Embryonic facial prominence (tissue), 1 donor: ENCODE data around the gene FGD6.
"Not testable (repeated sequence)": the region's sequence is repeated elsewhere in the genome, so short reads cannot be mapped to it uniquely, and the experiment has no call there.

Experiments
- DNase-seq: peaks from one replicate; pipeline ENCODE4 v3.0.0-alpha.2; 2016; ENCODE audit errors: extremely low spot score

Gene FGD6

DNA sequence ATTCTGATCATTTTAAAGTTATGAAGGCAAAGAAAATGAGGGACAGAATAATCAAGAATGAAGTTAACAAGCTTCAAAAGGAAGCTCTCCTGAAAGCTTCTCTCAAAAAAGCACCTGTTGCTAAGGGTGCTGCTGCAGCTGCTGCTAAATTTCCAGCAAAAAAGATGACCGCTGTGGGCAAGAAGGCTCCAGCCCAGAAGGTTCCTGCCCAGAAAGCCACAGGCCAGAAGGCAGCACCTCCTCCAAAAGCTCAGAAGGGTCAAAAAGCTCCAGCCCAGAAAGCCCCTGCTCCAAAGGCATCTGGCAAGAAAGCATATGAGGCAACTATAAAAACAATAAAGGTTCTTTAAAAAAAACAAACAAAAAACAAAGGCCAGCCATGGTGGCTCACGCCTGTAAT lies 91.2 kb downstream of the FGD6 start:
- no peak for DNase-seq

DNA sequence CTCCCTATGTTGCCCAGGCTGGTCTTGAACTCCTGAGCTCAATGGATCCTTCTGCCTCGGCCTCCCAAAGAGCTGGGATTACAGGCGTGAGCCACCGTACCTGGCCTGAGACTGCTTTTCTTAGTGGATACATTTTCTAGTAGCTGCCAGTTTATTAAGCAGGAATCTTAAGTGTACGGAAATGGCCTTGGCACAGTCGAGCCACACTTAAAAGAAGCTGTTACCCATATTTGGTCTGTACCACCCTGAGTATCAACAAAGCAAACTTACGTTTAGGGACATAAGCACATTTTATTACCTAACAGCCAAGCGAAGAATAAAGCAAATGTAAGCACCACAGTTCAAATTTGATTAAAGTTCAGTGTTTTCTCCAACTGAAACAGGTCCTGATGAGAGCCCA lies 93.2 kb downstream of the FGD6 start:
- no peak for DNase-seq

DNA sequence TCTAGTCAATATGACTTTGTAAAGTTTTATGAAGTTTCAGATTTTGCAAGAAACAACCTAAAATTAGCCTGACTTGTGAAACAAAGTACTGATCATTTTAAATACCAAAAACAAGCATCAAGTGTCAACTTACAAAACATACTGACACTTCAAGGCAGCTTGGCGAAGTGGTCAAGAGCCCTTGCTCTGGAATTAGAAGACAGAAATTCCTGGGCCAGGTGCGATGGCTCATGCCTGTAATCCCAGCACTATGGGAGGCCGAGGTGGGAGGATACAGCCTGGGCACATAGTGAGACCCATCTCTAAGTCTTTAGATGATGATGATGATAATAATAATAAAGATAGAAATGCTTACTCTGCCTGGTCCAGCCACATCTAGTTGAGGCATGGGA lies 98.5 kb downstream of the FGD6 start:
- DNase-seq = no peak

DNA sequence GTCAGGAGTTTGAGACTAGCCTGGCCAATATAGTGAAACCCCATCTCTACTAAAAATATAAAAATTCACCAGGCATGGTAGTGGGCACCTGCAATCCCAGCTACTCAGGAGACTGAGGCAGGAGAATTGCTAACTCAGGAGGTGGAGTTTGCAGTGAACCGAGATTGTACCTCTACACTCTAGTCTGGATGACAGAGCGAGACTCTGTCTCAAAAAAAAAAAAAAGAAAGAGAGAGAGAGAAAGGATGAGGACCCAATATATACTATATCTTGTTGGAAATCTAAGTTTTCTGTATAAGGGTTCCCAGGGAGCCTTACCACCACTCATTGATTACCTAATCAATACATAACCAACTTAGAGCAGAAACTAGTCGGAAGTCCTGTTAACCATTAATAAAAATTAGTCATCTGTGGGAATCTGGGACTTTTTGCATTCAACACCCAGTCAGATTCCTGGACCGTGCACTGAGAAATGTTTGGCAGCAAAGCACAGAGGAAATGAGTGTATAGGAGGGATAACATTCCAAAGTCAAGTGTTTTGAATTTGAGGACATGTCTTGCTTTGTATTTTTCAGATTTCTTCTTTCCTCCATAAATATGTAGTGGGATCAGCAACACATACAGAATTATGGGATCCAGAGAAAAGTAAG lies 99.0 kb downstream of the FGD6 start:
- no peak for DNase-seq

DNA sequence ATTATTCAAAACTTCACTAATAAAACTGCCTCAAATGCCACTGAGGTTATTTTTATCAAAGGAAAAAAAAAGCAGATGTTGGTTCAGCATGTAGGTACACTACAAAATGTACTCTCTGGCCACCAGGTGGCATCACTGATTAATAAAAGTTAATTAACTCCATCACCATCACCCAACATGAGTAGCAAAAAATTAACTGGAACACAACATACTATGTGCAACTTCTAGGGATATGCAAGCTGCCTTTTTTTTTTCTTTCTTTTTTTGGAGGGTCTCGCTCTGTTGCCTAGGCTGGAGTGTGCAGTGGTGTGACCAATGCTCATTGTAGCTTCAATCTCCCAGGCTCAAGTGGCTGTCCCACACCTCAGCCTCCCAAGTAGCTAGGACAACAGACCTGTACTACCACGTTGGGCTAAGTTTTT lies 100.1 kb downstream of the FGD6 start:
- no peak for DNase-seq

DNA sequence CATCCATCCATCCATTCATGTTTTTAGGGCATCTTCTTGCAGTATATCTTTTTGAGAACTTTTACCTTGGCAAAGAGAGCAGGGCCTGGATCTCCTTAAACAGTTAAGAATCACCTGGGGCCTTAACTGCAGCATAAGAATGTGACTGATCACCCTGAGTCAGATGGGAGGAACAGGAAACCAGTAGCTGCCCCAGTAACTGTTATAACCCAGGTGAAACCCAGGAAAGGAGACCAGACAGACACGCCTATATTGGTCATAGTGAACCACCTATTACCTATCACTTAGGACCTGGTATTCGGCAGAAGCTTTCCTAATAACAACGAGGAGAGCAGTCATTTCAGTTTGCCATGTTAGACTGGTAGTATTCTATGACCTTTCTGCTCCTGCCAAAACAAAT lies 100.5 kb downstream of the FGD6 start:
- DNase-seq = no peak

DNA sequence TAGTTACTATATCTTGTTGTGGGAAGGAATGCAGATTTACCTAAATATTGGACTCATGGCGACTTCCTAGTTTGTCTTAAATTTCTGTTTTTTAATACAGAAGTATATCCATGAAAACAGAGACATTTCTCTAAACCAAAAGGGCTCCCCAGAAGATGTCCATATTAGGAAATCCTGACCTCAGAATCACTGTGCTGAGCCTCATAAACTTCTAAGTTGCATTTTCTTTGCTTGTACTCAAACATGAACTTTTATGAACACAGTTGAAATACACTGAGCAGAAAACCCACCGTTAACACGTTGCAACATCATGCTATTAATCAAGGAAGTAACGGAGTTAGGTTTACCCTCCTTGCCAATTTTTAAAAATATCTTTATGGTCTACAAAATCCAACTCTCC lies 100.9 kb downstream of the FGD6 start:
- no peak for DNase-seq

DNA sequence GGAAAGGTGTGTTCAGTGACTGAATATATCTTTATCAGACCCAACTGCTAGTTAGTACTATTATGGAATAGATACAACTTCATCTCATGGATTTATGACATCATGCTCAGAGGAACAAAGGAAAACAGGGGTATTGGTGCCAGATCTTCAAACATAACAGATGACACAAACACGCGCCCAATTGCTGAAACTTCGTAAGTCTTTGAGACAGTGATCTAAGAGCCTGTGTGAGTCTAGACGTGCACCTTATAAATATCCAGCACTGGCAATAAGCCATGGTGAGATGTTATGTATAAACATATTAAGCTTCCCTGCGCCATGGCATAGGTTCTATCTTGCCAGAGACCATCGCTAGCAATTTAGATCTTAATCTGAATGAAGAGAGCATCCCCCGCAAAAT lies 101.6 kb downstream of the FGD6 start:
- DNase-seq = no peak

DNA sequence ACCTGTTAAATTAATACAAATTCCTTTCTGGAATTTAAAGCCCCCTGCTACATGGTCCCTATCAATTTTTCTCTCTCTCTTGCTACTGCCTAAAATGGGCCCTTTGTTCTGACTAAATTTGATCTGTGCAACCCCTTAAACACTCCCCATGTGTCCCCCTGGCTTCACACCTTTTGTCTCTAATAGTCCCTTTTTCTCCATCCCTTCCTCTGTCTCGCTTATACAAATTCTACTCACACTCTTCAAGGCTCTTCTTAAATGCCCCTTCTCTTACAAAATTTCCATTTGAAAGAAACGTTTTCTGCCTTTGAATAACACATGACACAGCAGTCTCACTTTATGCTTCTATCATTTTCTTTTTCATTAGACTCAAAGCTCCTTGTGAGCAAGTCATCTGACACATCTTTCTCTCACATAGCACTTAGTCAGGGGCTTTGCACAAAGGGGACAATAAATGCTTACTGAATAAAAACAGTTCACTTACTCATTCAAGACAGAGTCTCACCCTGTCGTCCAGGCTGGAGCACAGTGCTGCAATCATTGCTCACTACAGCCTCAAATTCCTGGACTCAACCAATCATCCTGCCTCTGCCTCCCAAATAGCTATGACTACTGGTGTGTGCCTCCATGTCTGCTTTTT lies 102.4 kb downstream of the FGD6 start:
- DNase-seq = no peak

DNA sequence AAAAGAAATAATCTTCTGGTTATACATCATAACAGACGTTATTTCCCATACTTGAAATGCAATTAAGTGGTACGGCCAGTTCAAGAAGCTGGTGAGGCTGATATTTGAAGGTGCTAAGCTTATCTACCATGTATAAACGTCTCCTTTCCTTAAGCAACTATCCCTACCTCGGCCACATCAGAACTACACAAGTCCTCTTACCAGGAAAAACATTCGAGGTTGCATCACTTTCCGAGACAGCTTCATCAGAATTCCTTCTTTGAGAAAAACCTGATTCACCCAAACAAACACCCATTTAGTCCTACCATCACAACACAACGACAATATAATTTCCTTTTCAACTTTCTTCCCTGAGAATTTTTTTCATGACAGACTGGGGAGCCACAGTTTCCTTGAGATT lies 109.9 kb downstream of the FGD6 start:
- DNase-seq = no peak

DNA sequence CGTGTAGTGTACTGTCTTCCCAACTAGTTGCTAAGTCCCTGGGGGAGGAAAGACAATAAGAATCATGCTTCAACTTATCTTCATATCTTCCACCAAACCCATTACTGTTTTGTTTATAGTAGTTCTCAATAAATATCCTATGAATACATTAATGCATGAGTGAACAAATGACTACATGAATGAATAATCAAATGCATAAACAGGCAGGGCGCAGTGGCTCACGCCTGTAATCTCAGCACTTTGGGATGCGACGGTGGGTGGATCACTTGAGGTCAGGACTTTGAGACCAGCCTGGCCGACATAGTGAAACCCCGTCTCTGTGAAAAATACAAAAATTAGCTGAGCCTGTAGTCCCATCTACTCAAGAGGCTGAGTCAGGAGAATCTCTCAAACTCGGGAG lies 111.7 kb downstream of the FGD6 start:
- no peak for DNase-seq

DNA sequence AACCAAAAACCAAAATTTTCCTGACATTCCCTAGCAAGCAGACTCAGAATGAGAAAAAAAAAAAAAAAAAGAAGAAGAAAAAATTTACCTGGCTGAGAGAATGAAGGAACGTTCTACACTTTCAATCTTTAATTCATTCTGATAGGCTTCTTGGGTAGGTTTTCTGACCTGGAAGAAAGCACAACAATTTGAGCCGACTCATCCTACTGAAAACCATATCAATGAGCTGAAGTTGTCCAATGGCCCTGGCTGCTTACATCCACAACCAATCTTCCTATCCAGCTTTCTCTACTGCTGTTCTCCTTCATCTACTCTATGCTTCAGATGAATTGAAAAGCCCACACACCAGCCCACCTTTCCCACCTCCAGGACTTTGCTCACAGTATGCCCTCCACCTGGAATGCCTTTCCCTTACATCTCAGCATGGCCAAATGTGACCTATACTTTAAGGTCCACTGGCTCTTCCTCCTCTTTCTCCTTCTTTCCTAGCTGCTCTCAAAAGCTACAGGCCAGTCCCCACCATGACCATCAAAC lies 112.3 kb downstream of the FGD6 start:
- DNase-seq = no peak

DNA sequence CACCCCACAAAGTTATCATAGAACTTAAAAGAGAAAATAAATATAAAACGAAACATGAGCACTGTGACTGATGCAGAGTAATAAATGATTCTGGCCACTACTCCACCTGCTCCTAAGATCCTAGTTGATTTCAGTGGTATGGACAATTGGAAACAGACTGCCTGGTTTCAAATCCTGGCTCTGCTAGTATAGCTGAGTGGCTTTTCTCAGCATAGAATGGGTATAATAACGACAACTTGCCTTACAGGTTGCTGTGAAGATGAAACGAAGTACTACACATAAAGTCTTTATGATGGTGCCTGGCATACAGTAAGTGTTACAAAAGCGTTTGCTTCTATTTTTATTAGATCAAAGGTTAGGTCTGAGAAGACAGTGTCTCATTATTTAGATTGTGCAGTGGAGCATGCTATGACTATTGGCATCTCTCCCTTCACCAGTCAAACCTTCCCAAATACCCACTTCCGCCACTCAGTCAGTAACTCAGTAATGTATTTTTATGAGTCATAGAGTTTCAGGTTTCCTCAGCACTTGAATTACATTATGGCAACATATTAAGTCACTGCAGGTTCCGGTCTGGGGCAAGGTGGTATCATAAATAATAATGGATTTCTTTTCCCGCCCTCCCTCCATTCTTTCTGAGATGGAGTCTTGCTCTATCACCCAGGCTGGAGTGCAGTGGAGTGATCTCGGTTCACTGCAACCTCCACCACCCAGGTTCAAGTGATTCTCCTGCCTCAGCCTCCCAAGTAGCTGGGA lies 114.2 kb downstream of the FGD6 start:
- no peak for DNase-seq

DNA sequence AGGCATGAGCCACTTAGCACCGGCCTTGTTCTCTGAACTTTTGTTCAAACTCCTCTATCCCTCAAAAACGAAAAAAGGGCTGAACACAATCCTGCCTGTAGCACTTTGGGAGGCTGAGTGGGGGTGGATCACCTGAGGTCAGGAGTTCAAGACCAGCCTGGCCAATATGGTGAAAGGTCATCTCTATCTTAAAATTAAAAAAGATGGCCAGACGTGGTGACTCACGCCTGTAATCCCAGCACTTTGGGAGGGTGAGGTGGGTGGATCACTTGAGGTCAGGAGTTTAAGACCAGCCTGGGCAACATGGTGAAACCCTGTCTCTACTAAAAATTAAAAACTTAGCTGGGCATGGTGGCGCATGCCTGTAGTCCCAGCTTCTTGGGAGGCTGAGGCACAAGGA lies 115.3 kb downstream of the FGD6 start:
- not testable (repeated sequence) for DNase-seq

DNA sequence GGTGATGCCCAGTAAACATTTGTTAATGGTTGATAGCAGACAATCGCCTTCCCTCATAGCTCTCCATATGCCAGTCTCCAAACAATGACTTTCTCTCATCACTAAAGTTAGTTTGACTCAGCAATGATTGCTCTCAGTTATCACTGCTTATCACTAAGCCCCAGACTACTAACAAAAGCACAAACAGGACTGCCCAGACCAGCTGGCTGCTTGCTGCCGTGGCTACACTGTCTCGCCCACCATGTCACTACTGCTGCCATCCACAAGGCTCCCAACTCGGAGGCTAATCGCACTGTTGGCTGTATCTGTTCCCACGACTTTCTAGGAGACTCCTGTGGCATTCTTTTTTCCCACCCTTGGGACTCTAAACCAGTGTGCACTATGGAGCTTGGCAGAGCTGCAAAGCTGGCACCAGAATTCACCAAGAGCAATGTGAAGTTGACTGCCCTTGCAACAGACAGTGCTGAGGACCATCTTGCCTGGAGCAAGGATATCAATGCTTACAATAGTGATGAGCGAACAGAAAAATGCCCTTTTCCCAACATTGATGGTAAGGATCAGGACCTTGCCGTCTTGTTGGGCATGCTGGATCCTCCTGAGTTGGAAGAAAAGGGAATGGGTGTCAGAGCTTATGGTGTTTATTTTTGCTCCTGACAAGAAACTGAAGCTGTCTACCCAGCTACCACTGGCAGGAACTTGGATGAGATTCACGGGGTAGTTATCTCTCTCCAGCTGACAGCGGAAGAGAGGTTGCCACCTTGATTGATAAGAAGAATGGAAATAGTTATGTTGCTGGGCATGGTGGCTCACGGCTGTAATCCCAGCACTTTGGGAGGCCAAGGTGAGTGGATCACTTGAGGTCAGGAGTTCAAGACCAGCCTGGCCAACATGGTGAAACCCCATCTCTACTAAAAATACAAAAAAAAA lies 116.7 kb downstream of the FGD6 start:
- DNase-seq = no peak

DNA sequence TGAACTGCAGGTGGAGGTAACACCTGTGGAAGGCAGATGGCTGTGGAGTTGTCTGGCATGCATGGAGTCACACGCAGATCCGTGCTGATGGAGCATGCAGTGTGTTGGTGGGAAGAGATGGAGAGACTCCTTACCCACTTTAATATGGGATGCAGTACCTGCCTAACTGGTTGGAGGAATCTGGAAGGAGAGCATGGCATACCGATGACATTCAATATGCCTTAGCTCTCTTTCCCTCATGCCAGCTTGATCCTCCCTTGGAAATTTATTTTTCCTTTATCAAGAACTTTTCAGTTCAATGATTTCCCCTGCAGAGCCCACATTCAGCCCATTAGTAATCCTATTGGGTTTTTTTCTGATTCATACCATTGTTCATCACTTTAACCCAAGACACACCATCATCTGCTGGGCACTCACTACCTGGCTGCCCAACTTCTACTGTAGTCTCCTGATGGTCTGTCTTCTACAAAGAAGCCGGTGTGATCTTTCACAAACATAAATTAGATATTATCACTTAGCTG lies 117.9 kb downstream of the FGD6 start:
- no peak for DNase-seq

DNA sequence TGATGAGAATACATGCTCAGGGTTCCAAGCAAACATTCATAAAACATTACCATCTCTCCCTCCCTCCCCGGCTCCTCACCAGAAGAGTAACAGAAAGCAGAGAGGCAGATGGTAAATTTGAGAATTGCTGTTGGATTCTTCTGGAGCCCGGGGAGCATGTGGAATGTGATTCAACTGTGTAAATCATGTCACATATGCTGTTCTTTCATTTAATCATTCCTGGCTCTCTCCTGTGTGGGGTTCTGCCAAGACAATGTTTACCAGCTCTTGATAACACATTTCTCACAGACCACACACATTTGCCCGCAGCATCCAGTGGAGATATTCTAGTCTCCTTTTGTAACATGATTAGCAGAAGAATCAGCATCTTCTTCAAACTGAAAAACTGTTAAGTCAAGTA lies 120.4 kb downstream of the FGD6 start:
- no peak for DNase-seq

DNA sequence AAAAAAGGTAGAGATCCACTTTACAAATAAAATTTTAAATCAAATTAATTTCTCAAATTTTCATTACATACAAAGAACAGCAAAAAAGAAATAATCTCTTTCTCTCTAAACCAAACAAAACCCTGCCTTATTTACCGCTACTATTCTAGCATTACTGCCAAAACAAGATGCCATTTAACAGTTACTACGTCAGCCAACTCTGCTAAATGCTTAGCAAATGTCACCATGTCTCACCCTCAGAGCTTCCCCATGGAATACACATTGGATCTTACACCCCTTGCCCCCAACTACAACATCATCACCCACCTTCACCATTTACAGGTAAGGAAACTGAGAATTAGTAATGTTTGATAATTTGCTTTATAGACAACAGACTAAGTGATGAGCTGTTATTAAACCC lies 120.9 kb downstream of the FGD6 start:
- no peak for DNase-seq

DNA sequence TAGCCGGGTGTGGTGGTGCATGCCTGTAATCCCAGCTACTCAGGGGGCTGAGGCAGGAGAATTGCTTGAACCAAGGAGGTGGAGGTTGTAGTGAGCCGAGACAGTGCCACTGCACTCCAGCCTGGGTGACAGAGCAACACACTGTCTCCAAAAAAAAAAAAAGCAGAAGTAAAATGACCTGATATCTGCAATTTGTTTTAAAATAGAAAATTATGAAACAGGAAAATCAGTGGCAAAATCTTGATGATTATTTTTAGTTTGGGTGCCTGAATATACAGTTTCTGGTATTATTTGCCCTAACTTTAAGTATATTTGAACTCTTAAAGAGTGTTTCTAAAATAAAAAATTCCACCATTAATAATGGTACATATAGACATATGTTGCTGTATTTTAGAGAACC lies 121.4 kb downstream of the FGD6 start:
- DNase-seq = not testable (repeated sequence)

DNA sequence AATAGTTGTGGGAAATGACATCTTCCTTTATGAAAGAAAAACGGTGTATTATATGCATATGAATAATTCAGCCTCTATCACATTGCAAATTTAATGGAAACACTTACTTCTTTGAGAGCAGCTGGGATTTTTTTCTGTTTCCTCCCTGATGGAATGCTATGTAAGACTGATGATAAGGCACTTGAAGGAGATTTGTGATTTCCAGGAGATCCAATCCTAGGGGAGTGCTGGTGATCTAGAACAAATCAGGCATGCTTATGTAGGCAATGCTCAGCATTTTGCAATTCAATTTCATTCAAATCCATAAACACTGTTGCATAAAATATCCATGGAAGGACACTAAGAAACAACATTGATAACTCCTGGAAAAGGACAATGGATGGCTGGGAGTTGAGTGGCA lies 127.8 kb downstream of the FGD6 start:
- DNase-seq = no peak

DNA sequence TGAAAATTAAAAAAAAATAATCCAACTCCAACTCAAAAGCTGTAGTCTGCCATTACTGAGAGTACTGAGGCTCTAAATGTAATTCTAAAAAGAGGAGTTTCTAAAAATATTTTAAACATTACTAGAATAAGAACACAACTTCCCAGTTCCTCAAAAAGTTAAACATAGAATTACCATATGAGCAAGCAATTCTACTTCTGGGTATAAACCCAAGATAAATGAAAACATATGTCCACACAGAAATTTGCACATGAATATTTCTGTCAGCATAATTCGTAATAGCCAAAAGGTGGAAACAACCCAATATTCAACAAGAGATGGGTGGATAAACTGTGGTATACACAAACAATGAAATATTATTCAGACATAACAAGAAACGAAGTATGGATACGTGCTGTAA lies 128.9 kb downstream of the FGD6 start:
- DNase-seq = no peak

DNA sequence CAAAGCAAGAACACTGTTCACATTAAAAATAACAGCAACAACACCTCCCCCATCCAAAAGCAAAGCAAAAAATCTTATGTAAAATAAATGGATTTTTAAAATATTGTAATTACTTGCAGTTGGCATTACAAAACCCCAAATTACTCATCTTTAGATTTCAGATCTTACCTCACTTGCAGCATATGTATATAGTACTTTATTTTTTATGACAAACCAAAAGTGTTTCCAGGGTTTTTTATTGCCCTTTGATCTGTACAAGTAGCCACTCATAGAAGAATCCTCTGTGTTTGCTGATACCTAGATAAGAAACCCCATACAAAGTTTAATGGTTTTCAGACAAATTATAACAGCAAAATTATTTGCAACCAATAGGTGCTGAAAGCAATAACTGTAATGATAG lies 131.7 kb downstream of the FGD6 start:
- no peak for DNase-seq
